GM18526 (cell line): Measurements from ENCODE around the gene ERVW-1.

Experiments
- POLR2A ChIP-seq: IDR thresholded peaks from 3 replicates; pipeline ENCODE4 v1.6.1; 2011; ENCODE audit not compliant: insufficient read length; ENCODE audit errors: extremely low read depth

ERVW-1 gene

GRCh38 chr7:92466682-92467081, 11.1 kb downstream of the ERVW-1 start:
- TF ChIP-seq POLR2A = no peak

- TF ChIP-seq POLR2A = no peak
Measured at GRCh38 chr7:92464515-92464914, 13.2 kb downstream of the ERVW-1 start.

DNA sequence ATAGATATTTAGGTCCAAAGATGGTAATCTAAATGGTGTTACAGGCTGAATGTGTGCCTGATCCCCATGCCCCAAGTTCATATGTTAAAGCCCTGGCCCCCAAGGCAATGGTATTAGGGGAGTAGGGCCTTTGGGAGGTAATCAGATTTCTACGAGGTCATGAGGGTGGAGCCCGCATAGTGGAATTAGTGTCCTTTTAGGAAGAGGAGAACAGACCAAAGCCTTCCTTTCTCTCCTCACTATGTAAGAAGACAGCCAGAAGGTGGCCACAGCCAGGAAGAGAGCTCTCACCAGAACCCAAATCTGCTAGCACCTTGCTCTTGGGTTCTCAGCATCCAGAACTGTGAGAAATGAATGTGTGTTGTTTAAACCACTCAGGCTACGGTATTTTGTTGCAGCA, 15.2 kb downstream of the ERVW-1 start:
- TF ChIP-seq POLR2A = no peak

DNA sequence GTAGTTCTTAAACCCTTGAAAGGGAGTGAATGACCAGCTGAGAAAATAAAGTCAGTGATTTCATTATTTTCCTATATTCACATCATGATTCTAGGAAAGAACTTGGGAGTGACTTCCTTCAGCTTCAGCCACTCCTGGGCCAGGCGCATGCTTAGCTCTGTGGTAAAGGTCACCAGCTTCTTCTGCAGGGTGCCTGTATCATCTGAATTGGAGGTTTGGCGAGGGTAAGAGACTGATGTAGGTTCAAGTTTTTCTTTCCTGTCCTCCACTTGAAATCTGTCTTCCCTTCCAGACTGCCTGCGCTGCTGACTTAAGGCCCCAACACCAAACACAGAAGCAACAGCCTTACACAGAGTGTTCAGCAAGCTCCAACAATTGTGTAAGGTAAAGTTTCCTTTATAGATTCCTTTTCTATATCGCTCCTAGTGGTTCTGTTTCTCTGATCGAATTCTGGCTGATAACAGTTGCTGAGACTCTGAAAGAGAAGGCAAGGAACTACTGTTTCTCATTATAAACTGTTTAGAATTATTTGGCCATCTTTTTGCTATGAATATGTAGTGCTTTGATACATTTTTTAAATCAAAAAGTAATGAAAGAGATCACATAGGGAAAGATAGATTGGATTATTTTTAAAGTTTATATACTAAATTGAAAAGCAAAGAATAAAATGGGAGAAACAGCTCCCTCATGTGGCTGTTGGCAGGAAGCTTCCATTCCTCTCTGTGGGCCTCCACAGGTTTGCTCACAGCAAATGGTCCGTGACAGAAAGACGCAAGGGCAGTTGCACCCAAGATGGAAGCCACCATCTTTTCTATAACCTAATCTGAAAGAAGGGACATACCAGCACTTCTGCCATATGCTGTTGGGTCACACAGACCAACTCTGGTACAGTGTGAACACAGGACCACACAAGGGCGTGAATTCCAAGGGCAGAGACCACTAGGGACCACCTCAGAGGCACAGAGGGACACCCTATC, 16.4 kb downstream of the ERVW-1 start:
- TF ChIP-seq POLR2A = no peak

DNA sequence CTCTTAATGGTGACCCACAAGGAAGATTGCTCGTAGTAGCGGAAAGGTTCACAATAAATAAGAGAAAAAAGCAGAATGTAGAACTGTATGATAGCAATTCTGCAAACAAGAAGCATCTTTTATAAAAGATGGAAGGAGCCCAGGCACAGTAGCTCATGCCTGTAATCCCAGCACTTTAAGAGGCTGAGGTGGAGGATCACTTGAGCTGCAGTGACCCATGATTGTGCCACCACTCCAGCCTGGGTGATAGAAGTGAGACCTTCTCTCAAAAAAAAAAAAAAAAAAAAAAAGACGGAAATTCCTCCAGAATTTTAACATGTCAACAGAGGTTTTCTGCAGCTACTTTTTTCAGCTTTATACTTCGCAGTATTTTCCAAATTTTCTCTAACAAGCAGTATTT, 17.2 kb downstream of the ERVW-1 start:
- TF ChIP-seq POLR2A = no peak

GRCh38 chr7:92460109-92460508, 17.6 kb downstream of the ERVW-1 start:
- TF ChIP-seq POLR2A = no peak

GRCh38 chr7:92456236-92456635, 21.5 kb downstream of the ERVW-1 start:
- TF ChIP-seq POLR2A = no peak

GRCh38 chr7:92451645-92452044, 26.1 kb downstream of the ERVW-1 start:
- TF ChIP-seq POLR2A = no peak

- no peak for TF ChIP-seq POLR2A
Measured at GRCh38 chr7:92448205-92448747, 29.5 kb downstream of the ERVW-1 start.

DNA sequence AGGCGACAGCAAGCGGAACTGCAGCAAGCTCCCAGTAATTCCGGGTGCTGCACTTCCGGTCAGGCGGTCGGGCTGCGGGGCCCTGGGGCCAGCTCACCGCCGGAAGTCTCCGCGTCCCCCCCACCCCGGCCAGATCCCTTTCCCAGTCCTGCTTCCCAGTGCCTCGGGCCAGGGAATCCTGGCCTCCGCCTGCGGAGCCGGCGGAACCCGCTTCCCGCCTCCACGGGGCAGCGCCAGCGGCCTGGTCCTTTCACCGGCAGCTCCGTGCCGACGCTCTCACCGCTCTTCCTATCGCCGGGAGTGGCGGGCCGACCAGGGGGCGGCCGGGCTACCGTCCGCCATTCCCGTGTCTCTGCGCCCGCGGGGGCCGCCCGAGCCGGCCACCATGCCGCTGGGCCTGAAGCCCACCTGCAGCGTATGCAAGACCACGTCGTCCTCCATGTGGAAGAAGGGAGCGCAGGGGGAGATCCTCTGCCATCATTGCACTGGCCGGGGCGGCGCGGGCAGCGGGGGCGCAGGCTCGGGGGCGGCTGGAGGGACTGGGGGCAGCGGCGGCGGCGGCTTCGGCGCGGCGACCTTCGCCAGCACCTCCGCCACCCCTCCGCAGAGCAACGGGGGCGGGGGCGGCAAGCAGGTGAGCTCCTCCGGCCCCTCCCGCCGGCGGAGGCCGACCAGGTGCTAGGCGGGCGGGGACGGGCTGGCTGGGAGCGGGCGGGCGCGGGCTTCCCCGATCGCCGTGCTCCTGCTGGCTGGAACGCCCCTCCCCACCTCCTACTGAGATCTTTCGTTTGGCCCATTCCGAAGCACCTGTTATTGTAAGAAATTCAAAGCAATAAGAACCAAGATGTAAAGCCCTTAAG, 30.2 kb downstream of the ERVW-1 start, which contains the start of gene GATAD1:
GATAD1 (plus strand) TSS at position 138 of the 860 bp plus-strand sequence; CDS start at position 386, 248 bp downstream.
- peak; percentile 67 for TF ChIP-seq POLR2A

- TF ChIP-seq POLR2A = no peak
Measured at GRCh38 chr7:92446869-92447344, 30.8 kb downstream of the ERVW-1 start.

- no peak for TF ChIP-seq POLR2A
Measured at GRCh38 chr7:92437956-92438491, 39.7 kb downstream of the ERVW-1 start.

DNA sequence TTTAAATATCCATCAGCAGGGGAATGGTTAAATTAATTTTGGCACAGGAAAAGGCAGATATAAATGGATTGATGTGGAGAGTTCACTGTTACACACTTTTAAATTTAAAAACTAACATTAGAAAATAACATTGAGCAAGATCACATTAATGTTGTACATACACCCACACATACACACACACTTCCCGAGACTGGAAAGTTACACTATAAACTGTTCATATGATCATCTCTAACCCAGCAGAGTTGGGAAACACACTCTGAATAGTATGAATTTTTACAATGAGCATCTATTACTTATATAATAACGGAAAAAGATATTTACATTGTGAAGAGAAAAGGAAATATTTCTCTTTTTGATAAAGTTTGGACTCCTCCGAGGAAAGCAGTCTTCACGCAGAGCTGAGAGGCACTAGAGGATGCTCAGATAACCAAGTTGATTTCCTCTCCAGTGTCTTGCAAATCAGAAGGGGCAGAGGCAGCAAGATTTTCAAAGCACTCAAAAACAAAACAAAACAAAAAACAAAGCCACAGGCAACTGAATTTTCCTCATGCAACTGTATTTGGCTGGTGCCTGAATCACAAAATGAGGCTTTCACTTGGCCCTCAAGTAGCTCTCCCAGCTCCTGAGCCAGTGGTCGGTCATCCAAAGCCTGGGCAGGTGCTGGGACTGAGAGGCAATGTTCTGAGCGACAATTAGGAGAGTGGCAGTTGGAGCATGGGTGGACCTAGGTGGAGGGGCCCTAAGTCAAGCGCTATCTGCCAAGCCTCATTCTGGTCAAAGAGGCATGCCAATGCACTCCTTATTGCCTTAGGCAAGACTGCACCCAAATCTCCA, 40.9 kb downstream of the ERVW-1 start:
- no peak for TF ChIP-seq POLR2A

DNA sequence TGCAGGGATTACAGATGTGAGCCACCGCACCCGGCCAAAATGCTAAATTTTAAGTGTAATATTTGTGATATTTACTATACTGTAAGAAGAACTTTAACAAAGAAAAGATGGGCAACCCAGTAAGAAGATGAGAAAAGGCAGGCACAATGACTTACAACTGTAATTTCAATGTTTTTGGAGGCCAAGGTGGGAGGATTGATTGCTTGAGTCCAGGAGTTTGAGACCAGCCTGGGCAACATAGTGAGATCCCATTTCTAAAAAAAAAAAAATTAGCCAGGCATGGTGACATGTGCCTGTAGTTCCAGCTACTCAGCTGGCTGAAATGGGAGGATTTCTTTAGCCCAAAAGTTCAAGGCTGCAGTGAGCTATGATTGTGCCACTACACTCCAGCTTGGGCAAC, 42.2 kb downstream of the ERVW-1 start:
- no peak for TF ChIP-seq POLR2A
